ENCODE data around the gene METTL26. TPM values are rescaled to one million over a fixed set of nuclear protein-coding genes. Genes with fewer than 3 reads are reported as not detected.
A peak's percentile ranks its signal among the peaks of the same experiment; 100 is the strongest.
"Not testable (repeated sequence)": the region's sequence is repeated elsewhere in the genome, so short reads cannot be mapped to it uniquely, and the experiment has no call there.

The METTL26 gene
- total RNA-seq, 2 donors from 2014 or later: 76.8 to 115 TPM

- intact Hi-C loops (cut with DNase I): no loop called here
- Histone ChIP-seq H3K4me3 (no peak overlapping the region), H3K4me1 (peaks cover 32% of the 10 kb centered on the region), H3K27me3 (no peaks in the 10 kb centered on the region), H3K9me3 (no peaks in the 10 kb centered on the region), H3K27ac (no peak overlapping the region), H3K36me3 (replicated peaks in 1 of 2; ENCODE audit: insufficient read depth in 1 of 2, low read depth in 2 of 2) (peaks cover 0 to 4% of the 10 kb centered on the region in 2 donors)
- ATAC-seq (no peak), DNase-seq (no peak)
- 53 to 63% methylated on average over 6 to 7 of the region's 7 CpGs for WGBS, 2 donors
- TF ChIP-seq CTCF (IDR thresholded peaks at IDR 0.05): peak in 1 of 7 experiments; percentile 10
- TF ChIP-seq POLR2A (IDR thresholded peaks at IDR 0.05): no peak
Measured at GRCh38 chr16:600781-601180, 35.3 kb downstream of the METTL26 start.

GRCh38 chr16:598823-599739 lies 37.0 kb downstream of the METTL26 start:
- Histone ChIP-seq H3K27me3 (no peaks in the 10 kb centered on the region), H3K36me3 (replicated peaks in 1 of 2; ENCODE audit: insufficient read depth in 1 of 2, low read depth in 2 of 2) (peaks cover 0 to 4% of the 10 kb centered on the region in 2 donors), H3K9me3 (no peaks in the 10 kb centered on the region), H3K4me1 (peaks cover 45% of the 10 kb centered on the region), H3K4me3 (no peak overlapping the region), H3K27ac (no peak overlapping the region)
- intact Hi-C loops (cut with DNase I): no loop called here
- WGBS, 2 donors: 93 to 96% methylated on average over 23 to 38 of the region's 43 CpGs
- TF ChIP-seq POLR2A (IDR thresholded peaks at IDR 0.05): no peak
- no peak for TF ChIP-seq CTCF (IDR thresholded peaks at IDR 0.05)
- no peak for ATAC-seq
- peak in 1 of 4 donors; percentile 36 for DNase-seq

GRCh38 chr16:597655-598054 lies 38.5 kb downstream of the METTL26 start:
- 93 to 98% methylated on average over 7 of the region's 7 CpGs for WGBS, 2 donors
- H3K27me3 ChIP-seq; DNase-seq; H3K36me3 ChIP-seq (replicated peaks in 1 of 2; ENCODE audit: insufficient read depth in 1 of 2, low read depth in 2 of 2); H3K4me3 ChIP-seq; ATAC-seq; intact Hi-C loops (cut with DNase I); H3K9me3 ChIP-seq; H3K27ac ChIP-seq: not testable (repeated sequence)
- H3K4me1 ChIP-seq: peaks cover 53% of the 10 kb centered on the region

GRCh38 chr16:596736-597060 lies 39.4 kb downstream of the METTL26 start:
- TF ChIP-seq POLR2A (IDR thresholded peaks at IDR 0.05) (no peak), CTCF (IDR thresholded peaks at IDR 0.05) (no peak)
- H3K27ac ChIP-seq: peak overlapping the region; percentile 19 to 95 (median 69)
- H3K27me3 ChIP-seq: no peaks in the 10 kb centered on the region
- peaks cover 63% of the 10 kb centered on the region for H3K4me1 ChIP-seq
- H3K4me3 ChIP-seq: no peak overlapping the region
- H3K36me3 ChIP-seq (replicated peaks in 1 of 2; ENCODE audit: insufficient read depth in 1 of 2, low read depth in 2 of 2): peaks cover 0 to 4% of the 10 kb centered on the region in 2 donors
- DNase-seq: peak in 1 of 4 donors; percentile 32
- 45 to 62% methylated on average over 12 of the region's 12 CpGs for WGBS, 2 donors
- intact Hi-C loops (cut with DNase I): no loop called here
- no peaks in the 10 kb centered on the region for H3K9me3 ChIP-seq
- no peak for ATAC-seq

- H3K36me3 ChIP-seq (replicated peaks in 1 of 2; ENCODE audit: insufficient read depth in 1 of 2, low read depth in 2 of 2): peaks cover 0 to 4% of the 10 kb centered on the region in 2 donors
- no peaks in the 10 kb centered on the region for H3K9me3 ChIP-seq
- 54 to 68% methylated on average over 26 to 34 of the region's 34 CpGs for WGBS, 2 donors
- peak overlapping the region; percentile 47 to 95 (median 73) for H3K27ac ChIP-seq
- intact Hi-C loops (cut with DNase I): no loop called here
- H3K4me3 ChIP-seq: no peak overlapping the region
- DNase-seq (peak; percentile 61 to 86 (median 78)), ATAC-seq (no peak)
- no peaks in the 10 kb centered on the region for H3K27me3 ChIP-seq
- peaks cover 68% of the 10 kb centered on the region for H3K4me1 ChIP-seq
- TF ChIP-seq CTCF (IDR thresholded peaks at IDR 0.05): no peak
- TF ChIP-seq POLR2A (IDR thresholded peaks at IDR 0.05): no peak
Measured at GRCh38 chr16:595942-596735, 40.0 kb downstream of the METTL26 start.

Data from body of pancreas (tissue), 4 donors.